IPS-20b (cell line): Measurements from ENCODE around the gene PEPD.

Experiments
- H3K27ac ChIP-seq: one replicate; pipeline ENCODE4 v1.5.1; 2013; ENCODE audit warnings: low read length
- H3K27me3 ChIP-seq: 2 replicates; pipeline ENCODE4 v1.6.1; 2013; ENCODE audit warnings: mild to moderate bottlenecking, low read length, inconsistent platforms; ENCODE audit not compliant: insufficient read depth
- H3K36me3 ChIP-seq: 2 replicates; pipeline ENCODE4 v1.6.1; 2013; ENCODE audit warnings: low read depth, mild to moderate bottlenecking, inconsistent platforms, low read length, moderate library complexity; ENCODE audit not compliant: insufficient read depth
- H3K4me1 ChIP-seq: 2 replicates; pipeline ENCODE4 v1.6.1; 2013; ENCODE audit warnings: mild to moderate bottlenecking, control low read depth, inconsistent platforms, low read length, moderate library complexity; ENCODE audit not compliant: insufficient read depth
- H3K4me3 ChIP-seq: 2 replicates; pipeline ENCODE4 v1.5.1; 2013; ENCODE audit warnings: mild to moderate bottlenecking, low read length, inconsistent platforms
- H3K9ac ChIP-seq: 2 replicates; pipeline ENCODE4 v1.6.1; 2013; ENCODE audit warnings: low read depth, mild to moderate bottlenecking, inconsistent platforms, low read length, moderate library complexity
- H3K9me3 ChIP-seq: 2 replicates; pipeline ENCODE4 v1.6.1; 2013; ENCODE audit warnings: mild to moderate bottlenecking, low read depth, low read length, inconsistent platforms; ENCODE audit not compliant: insufficient read depth

The PEPD gene

DNA sequence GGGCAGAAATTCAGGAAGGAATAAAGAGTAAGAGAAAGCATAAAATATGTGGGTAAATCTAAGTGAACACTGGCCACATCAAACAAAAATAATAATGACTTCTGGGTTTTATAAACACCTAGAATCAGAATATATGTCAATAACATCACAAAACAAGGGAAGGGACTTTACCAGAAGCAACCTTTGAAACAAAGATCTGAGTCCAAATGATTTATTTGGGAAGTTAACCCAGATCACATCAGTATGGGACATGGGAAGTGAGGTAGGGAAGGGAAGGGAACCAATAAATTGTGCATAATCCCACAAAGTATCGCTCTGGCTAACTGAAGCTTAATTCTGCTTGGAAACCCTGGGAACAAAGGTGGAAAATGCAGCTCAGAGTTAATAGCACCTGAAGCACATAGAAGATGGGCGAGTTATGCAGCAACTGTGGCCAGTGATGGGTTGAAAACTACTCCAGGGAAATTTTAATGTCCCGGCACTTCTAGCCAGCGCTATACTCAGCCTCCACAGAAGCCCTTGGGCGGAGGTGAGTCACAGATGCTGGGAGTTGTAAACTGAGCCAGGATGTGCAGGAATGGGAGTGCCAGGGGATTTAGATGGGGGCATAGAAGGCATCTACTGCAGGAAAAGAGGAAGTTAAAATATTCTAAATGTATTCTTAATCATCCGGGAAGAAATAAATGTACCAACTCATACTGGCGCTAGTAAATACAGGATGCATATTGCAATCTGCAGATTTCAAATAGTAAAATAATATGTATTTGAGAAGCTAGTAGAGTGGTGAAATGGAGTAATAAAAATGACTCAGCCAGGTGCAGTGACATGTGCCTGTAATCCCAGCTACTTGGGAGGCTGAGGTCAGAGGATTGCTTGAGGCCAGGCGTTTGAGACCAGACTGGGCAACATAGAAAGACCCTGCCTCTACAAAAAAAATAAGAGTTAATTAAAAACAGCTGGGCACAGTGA is 182.3 kb downstream of the PEPD start:
- Histone ChIP-seq H3K27ac (no peak overlapping the region), H3K9me3 (no peaks in the 10 kb centered on the region), H3K4me1 (no peaks in the 10 kb centered on the region; the same call in 1 of the 2 replicates), H3K27me3 (no peaks in the 10 kb centered on the region), H3K36me3 (no peaks in the 10 kb centered on the region), H3K4me3 (no peak overlapping the region), H3K9ac (no peak overlapping the region)
